GM12864 (cell line): ENCODE measurements around the gene ZNF672.

ENCODE experiments used
- DNase-seq: peaks from one replicate; pipeline ENCODE4 v3.0.0-alpha.2; 2011; ENCODE audit warnings: low read depth
- H3K4me3 ChIP-seq: 2 replicates; pipeline ENCODE4 v1.5.1; 2011; ENCODE audit warnings: mild to moderate bottlenecking, low read depth, low read length, control low read depth
- CTCF ChIP-seq: IDR thresholded peaks from 2 replicates; pipeline ENCODE4 v1.5.1; 2011; ENCODE audit warnings: low read depth, mild to moderate bottlenecking, moderate library complexity, low read length, control low read depth, inconsistent platforms; ENCODE audit errors: missing control alignments

The ZNF672 gene

DNA sequence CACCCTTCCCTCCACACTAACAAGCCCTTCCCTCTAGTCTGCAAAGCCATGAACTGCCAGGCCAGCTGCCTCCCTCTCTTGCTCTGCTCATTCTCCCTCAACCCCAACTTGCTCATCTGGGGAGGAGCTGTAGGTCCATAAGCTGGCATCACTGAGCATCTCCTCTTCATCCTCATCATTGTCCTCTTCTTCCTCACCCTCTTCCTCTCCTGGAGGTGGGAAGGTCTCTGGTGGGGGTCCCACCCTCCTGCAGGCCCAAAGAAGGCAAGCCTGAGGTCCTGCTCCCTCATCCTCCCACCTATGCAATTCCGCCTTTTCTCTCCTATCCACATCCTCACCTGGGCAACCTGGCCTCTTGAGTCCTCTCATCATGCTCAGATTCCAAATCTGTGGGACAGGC, 18.2 kb downstream of the ZNF672 start:
- DNase-seq = no peak
- H3K4me3 ChIP-seq = no peak overlapping the region
- TF ChIP-seq CTCF = no peak

DNA sequence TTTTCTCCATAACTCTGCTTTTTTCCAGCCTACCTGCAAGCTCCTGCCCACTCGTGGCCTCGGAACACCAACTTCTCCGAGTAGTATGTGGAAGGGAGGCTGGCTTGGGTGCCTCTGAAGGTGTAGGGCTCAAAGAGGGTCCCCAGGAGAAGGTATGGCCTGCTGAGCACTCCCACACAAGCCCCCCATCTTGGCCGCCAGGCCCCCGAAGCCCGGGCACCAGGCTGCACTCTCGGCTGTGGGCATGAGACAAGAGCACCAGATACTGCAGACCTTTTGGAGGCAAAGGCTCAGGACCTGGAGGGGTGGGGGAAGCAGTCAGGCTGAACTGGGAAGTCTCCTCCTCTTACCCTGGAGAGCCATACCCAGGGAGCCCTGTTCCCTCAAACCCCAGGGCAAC, 19.2 kb downstream of the ZNF672 start:
- peak overlapping the region; percentile 90 for H3K4me3 ChIP-seq
- no peak for TF ChIP-seq CTCF
- no peak for DNase-seq

DNA sequence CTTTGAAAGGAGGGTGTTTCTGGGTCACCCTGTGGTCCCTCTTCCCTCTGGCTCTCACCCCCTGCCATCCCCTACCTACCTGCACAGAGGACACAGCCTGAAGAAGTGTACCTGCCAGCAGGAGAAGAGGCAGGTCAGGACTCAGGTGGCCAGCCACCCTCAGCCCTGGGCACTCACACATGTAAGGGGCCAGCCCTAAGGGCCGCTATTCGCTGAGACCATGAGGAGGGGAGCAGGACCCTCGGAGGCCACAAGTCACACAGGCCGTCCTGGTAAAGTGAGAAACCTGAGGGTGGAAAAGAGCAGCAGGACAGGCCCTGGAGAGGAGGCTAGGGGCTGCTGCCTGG, 19.7 kb downstream of the ZNF672 start:
- TF ChIP-seq CTCF = no peak
- no peak for DNase-seq
- H3K4me3 ChIP-seq = peak overlapping the region; percentile 90

DNA sequence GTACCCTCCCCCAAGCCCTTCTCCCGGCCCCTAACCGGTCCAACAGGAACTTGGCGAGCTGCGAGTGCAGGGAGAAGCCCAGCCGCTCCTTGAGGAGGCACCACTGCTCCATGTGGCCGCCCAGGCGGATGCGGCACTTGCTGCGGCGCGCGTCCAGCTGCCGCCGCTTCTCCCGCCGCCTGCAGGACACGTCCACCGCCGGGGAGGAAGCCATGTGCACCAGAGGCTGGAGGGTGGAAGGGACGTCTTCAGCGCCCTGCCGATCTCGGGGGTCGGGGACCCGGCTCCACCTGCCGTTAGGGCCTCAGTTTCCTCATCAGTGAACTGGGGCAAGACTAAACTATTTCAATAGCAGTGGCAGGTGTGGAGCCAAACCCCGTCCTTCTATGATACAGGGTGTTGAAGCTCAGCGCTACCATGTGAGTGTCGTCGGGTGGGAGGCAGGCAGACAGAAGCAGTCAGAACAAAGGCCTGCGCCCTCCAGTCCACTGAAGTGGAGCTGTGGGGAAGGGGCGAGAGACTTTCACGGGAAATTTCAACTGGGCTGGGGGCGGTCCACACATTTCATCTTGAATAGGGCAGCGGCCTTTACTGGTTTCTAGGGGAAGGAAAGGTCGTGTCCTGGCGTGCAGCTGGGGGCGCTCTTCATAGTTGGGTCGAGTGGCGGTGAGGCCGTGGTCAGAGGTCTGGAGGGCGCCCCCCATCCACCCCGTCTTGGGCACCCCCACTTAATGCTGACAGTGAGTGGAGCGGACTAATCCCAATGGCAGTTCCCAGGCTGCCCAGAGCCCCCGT, 20.3 kb downstream of the ZNF672 start:
- DNase-seq = no peak
- TF ChIP-seq CTCF = peak; percentile 73
- peak overlapping the region; percentile 90 for H3K4me3 ChIP-seq

GRCh38 chr1:248858891-248859889, 21.2 kb downstream of the ZNF672 start, which contains the start of gene ZNF692:
Gene ZNF692 (minus strand): TSS chr1:248859085. CDS start chr1:248858309, 776 bp downstream.
- peak; percentile 92 for DNase-seq
- H3K4me3 ChIP-seq = peak within 1 kb of the TSS; percentile 90
- no peak for TF ChIP-seq CTCF

DNA sequence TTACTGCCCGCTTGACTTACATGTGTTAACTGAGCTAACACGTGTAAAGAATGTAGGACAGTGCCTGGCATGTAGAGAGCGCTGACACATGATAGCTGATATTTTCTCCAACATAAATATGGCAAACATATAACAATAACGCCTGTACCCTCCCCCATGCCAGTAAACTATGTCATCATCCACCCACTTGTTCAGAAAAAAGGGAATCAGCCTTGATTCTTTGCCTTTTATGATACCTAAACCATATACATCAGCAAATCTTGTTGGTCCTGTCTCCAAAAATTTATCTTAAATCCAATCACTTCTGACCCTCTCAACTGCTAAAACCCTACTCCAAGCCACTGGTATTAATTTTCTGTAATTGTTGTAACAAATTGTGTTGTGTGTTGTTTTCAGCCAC, 22.0 kb downstream of the ZNF672 start:
- DNase-seq = no peak
- no peak for TF ChIP-seq CTCF
- H3K4me3 ChIP-seq = no peak overlapping the region; the same call in 1 of the 2 replicates
